ENCODE results near the gene GPATCH8. TPM values are rescaled to one million over a fixed set of nuclear protein-coding genes. Genes with fewer than 3 reads are reported as not detected.
A peak's percentile ranks its signal among the peaks of the same experiment; 100 is the strongest.

The GPATCH8 gene
- total and polyA plus RNA-seq, 2 donors (not counting 3 experiments of a cell fraction or from before 2014, with no cell fraction given), result 14.6 to 35.3 TPM

DNA sequence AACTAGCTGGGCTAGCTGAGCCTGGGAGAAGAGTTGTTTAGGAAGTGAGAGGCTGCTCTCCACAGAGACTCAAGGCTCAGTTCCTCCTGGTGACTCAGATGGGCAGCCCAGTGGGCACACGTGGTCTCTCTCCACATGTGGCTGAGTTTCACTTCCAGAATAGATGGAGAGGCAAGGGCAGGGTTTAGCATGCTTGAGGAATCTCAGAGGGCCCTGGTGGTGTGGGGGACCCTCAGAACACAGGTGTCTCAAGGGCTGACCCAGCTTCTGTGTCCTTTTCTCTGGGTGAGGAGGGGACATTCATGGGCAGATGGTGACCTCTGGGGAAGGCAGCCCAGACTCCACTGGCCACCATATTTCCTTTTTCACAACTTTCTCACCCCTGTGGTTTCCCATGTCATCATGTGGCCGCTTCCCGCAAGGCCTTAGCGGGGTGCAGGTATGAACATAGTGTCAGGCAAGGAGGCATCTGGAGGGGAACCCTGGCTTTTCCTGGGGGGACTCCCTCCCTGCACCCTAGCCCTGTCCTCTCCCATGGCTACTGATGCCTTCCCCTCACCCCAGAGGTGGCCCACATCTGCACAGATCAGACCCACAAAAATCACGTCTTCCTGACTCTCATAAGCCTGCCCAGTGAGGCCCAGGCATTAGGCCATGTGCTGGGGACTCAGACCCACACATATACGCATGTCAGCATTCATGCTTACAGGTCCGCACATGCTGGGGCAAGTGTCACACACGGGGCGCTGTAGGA lies 154.8 kb downstream of the GPATCH8 start:
- H3K27ac ChIP-seq (ENCODE audit: insufficient read depth, low read depth, low read length), result no peak overlapping the region
- dilution Hi-C loops (cut with MboI; ENCODE audit: extremely low pct_ligation_motif_present, low sequenced_read_pairs), result no loop called here
- no peak overlapping the region for H3K9ac ChIP-seq (replicated peaks; ENCODE audit: extremely low read depth, insufficient read depth, low read length)

More for the DNA sequence above, 154.8 kb downstream of the GPATCH8 start:
- DNase-seq (ENCODE audit: low read depth, low spot score) (no peak), FAIRE-seq (peak; percentile 78)
- Histone ChIP-seq H3K27me3 (ENCODE audit: control insufficient read depth in 2 of 2, insufficient read depth in 2 of 2, low read length in 2 of 2) (no peaks in the 10 kb centered on the region), H2AFZ (ENCODE audit: low read depth, low read length) (no peak overlapping the region), H3K79me2 (ENCODE audit: control insufficient read depth, insufficient read depth, low read length) (peaks cover 2% of the 10 kb centered on the region), H3K4me1 (ENCODE audit: control insufficient read depth, extremely low read depth, insufficient read depth, low read length) (no peaks in the 10 kb centered on the region), H4K20me1 (replicated peaks; ENCODE audit: control insufficient read depth, extremely low read depth, insufficient read depth, low read length) (no peaks in the 10 kb centered on the region), H3K36me3 (ENCODE audit: control insufficient read depth in 2 of 2, extremely low read depth in 1 of 2, insufficient read depth in 2 of 2, low read length in 2 of 2) (peaks cover 6 to 41% of the 10 kb centered on the region in 2 experiments), H3K4me2 (ENCODE audit: insufficient read depth, low read length) (no peak overlapping the region), H3K9me1 (replicated peaks; ENCODE audit: control insufficient read depth, extremely low read depth, insufficient read depth, low read length) (no peaks in the 10 kb centered on the region), H3K4me3 (replicated peaks in 1 of 3; ENCODE audit: insufficient read depth in 1 of 3, low read depth in 1 of 3, low read length in 3 of 3) (no peak overlapping the region), H3K9me3 (replicated peaks; ENCODE audit: control insufficient read depth, insufficient read depth, low read length) (no peaks in the 10 kb centered on the region)
- ChIA-PET POLR2A (no interaction called here), CTCF (interaction anchor here (0.7 to 2.5 kb wide), 5 partner anchors 13 to 144 kb away, joined by 3 to 17 read pairs (median 5); partner anchors contain the start of gene FAM171A2)
- peak; percentile 44 for TF ChIP-seq FOS (IDR thresholded peaks at IDR 0.05; ENCODE audit: borderline replicate concordance, insufficient read depth, low read length)
- TF ChIP-seq, protein P1, sequence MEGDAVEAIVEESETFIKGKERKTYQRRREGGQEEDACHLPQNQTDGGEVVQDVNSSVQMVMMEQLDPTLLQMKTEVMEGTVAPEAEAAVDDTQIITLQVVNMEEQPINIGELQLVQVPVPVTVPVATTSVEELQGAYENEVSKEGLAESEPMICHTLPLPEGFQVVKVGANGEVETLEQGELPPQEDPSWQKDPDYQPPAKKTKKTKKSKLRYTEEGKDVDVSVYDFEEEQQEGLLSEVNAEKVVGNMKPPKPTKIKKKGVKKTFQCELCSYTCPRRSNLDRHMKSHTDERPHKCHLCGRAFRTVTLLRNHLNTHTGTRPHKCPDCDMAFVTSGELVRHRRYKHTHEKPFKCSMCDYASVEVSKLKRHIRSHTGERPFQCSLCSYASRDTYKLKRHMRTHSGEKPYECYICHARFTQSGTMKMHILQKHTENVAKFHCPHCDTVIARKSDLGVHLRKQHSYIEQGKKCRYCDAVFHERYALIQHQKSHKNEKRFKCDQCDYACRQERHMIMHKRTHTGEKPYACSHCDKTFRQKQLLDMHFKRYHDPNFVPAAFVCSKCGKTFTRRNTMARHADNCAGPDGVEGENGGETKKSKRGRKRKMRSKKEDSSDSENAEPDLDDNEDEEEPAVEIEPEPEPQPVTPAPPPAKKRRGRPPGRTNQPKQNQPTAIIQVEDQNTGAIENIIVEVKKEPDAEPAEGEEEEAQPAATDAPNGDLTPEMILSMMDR (IDR thresholded peaks at IDR 0.05; ENCODE audit: extremely low read depth in 1 of 2, insufficient read depth in 1 of 2, low read depth in 1 of 2, low read length in 2 of 2), result no peak
- TF ChIP-seq JUN (IDR thresholded peaks at IDR 0.05; ENCODE audit: borderline replicate concordance, insufficient read depth, insufficient read length, low read depth), result no peak
- TF ChIP-seq MYC (IDR thresholded peaks at IDR 0.05; ENCODE audit: low read depth, low read length), result no peak
- TF ChIP-seq POLR2AphosphoS5 (IDR thresholded peaks at IDR 0.05; ENCODE audit: insufficient read depth, low read depth, low read length), result no peak
- TF ChIP-seq EZH2 (IDR thresholded peaks at IDR 0.05; ENCODE audit: borderline replicate concordance, low read depth, low read length, severe bottlenecking), result no peak
- TF ChIP-seq, protein P2, sequence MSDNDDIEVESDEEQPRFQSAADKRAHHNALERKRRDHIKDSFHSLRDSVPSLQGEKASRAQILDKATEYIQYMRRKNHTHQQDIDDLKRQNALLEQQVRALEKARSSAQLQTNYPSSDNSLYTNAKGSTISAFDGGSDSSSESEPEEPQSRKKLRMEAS (IDR thresholded peaks at IDR 0.05; ENCODE audit: insufficient read depth, insufficient read length), result peak; percentile 62
- TF ChIP-seq POLR2A (IDR thresholded peaks at IDR 0.05; ENCODE audit: low read depth, low read length), result no peak
- no peak for TF ChIP-seq GATA2 (IDR thresholded peaks at IDR 0.05; ENCODE audit: insufficient read depth, insufficient read length, low read depth, low read length)
- BruUV-seq (replicated peaks), result no TSS peak
- intact Hi-C loops (cut with micrococcal nuclease), result no loop called here

Small RNAs within 50 kb of the gene (small RNA-seq; reads per million reads assigned to genes)
- not detected for gene RN7SL258P (ENCODE audit: insufficient read depth, insufficient read length, low read depth, low replicate concordance)

Other genes starting within 250 kb of the GPATCH8 start
- gene SLC4A1, start 235.3 kb downstream of the GPATCH8 start, total RNA-seq, result not detected in 2 replicates
- not detected in 2 replicates for gene SLC4A1, start 235.3 kb downstream of the GPATCH8 start, polyA plus RNA-seq
- not detected in 2 replicates for gene RUNDC3A, start 194.8 kb downstream of the GPATCH8 start, total RNA-seq
- 0.12 and 0.13 TPM in 2 replicates for gene RUNDC3A, start 194.8 kb downstream of the GPATCH8 start, polyA plus RNA-seq
- 88.5 and 97.9 TPM in 2 replicates for gene SLC25A39, start 178.6 kb downstream of the GPATCH8 start, total RNA-seq
- gene SLC25A39, start 178.6 kb downstream of the GPATCH8 start, polyA plus RNA-seq, result 151 and 159 TPM in 2 replicates
- gene GRN, start 158.1 kb downstream of the GPATCH8 start, total RNA-seq, result 343 and 346 TPM in 2 replicates
- gene GRN, start 158.1 kb downstream of the GPATCH8 start, polyA plus RNA-seq, result 1,034 and 1,362 TPM in 2 replicates
- gene FAM171A2, start 139.6 kb downstream of the GPATCH8 start, total RNA-seq, result 12.0 and 13.4 TPM in 2 replicates
- 11.3 and 13.0 TPM in 2 replicates for gene FAM171A2, start 139.6 kb downstream of the GPATCH8 start, polyA plus RNA-seq
- 0.48 and 0.82 TPM in 2 replicates for gene ITGA2B, start 113.8 kb downstream of the GPATCH8 start, total RNA-seq
- 0.26 and 0.29 TPM in 2 replicates for gene ITGA2B, start 113.8 kb downstream of the GPATCH8 start, polyA plus RNA-seq
- gene FZD2, start 54.1 kb upstream of the GPATCH8 start, total RNA-seq, result 4.4 and 5.8 TPM in 2 replicates
- gene FZD2, start 54.1 kb upstream of the GPATCH8 start, polyA plus RNA-seq, result 14.0 and 18.2 TPM in 2 replicates
- 0.46 TPM in 1 of 2 replicates, not detected in the other for gene MEIOC, start 153.1 kb upstream of the GPATCH8 start, total RNA-seq
- 0.08 and 0.19 TPM in 2 replicates for gene MEIOC, start 153.1 kb upstream of the GPATCH8 start, polyA plus RNA-seq
- gene CCDC43, start 186.4 kb upstream of the GPATCH8 start, total RNA-seq, result 31.7 and 36.3 TPM in 2 replicates
- 3.6 and 5.9 TPM in 2 replicates for gene CCDC43, start 186.4 kb upstream of the GPATCH8 start, polyA plus RNA-seq
- gene DBF4B, start 205.3 kb upstream of the GPATCH8 start, total RNA-seq, result 25.9 and 26.2 TPM in 2 replicates
- gene DBF4B, start 205.3 kb upstream of the GPATCH8 start, polyA plus RNA-seq, result 12.5 and 13.9 TPM in 2 replicates

Data from endothelial cell of umbilical vein (primary cell).